BE2C (cell line): ENCODE data around the gene FDXR.
A peak's percentile ranks its signal among the peaks of the same experiment; 100 is the strongest.

ENCODE experiments used
- DNase-seq: peaks from one replicate; pipeline ENCODE4 v3.0.0-alpha.2; 2020
- H3K27me3 ChIP-seq: fragments of 250-450 bp; sonication (Bioruptor Pico); 2 replicates; pipeline ENCODE4 v1.5.1; 2020; ENCODE audit warnings: mild to moderate bottlenecking
- H3K36me3 ChIP-seq: fragments of 250-450 bp; sonication (Bioruptor Pico); 2 replicates; pipeline ENCODE4 v1.5.1; 2020; ENCODE audit warnings: mild to moderate bottlenecking
- H3K4me1 ChIP-seq: fragments of 250-450 bp; sonication (Bioruptor Pico); 2 replicates; pipeline ENCODE4 v1.5.1; 2020
- H3K4me3 ChIP-seq: 2 replicates; pipeline ENCODE4 v1.5.1; 2011; ENCODE audit warnings: low read depth, low read length
- H3K9me3 ChIP-seq: fragments of 250-450 bp; sonication (Bioruptor Pico); 2 replicates; pipeline ENCODE4 v1.5.1; 2020
- CTCF ChIP-seq: IDR thresholded peaks from 2 replicates; pipeline ENCODE4 v1.5.1; 2012; ENCODE audit warnings: mild to moderate bottlenecking, low read depth, low read length

Gene FDXR

DNA sequence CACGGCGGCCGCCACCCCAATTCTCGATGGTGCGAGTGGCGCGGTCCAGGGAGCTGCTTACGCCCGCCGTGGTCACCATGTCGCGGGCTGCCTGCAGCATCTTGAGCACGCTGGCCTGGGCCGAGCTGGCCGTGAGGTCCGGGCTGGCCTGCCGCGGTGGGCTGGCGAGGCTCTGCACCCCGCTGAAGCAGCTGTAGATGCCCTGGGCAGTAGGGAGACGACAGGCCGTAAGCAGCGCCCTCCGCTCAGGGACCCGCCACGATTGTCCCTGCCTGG lies 29.5 kb downstream of the FDXR start:
- no peak for TF ChIP-seq CTCF
- Histone ChIP-seq H3K4me3 (no peak overlapping the region), H3K4me1 (peaks cover 16% of the 10 kb centered on the region), H3K36me3 (no peaks in the 10 kb centered on the region), H3K27me3 (no peaks in the 10 kb centered on the region), H3K9me3 (no peaks in the 10 kb centered on the region)
- DNase-seq: no peak

DNA sequence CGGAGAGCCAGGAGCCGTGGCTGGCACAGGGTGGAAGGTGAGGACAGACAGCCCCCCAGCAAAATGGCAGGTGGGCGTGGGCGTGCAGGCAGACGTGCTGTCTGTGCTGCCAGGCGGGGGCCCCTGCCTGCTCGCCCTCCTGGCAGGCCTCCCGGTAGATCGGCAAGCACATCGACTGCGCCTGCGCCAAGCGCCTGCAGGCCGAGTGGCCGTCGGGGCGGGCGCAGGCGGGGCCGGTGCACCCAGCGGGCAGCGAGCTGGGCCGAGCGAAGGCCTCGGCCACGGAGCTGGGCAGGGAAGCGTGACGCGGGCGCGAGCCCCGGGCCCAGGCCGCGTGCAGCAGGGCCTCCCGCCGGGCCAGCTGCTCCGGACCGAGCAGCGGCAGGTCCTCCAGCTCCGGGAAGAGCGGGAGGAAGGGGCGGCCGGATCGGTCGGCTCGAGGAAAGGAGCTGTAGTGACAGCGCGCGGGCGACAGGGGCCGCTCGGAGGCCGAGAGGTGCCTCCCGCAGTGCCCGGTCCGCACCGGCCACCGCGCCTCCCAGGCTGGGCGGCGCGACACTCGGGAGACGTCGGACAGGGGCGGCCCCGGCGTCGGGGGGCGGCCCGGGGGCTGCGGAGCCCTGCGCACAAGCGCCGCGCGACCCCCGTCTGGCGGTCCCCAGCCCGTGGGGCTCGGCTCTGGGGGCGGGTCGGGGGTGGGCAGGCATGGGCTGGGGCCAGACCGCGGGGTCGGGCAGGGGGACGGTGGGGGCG lies 30.0 kb downstream of the FDXR start:
- no peaks in the 10 kb centered on the region for H3K27me3 ChIP-seq
- no peaks in the 10 kb centered on the region for H3K36me3 ChIP-seq
- peak; percentile 41 for TF ChIP-seq CTCF
- H3K4me3 ChIP-seq: peak overlapping the region; percentile 45
- H3K9me3 ChIP-seq: no peaks in the 10 kb centered on the region
- H3K4me1 ChIP-seq: peaks cover 16% of the 10 kb centered on the region
- DNase-seq: peak; percentile 88

- H3K9me3 ChIP-seq: no peaks in the 10 kb centered on the region
- H3K4me3 ChIP-seq: peak overlapping the region; percentile 45
These were observed 30.6 kb downstream of the FDXR start for GRCh38 chr17:74842146-74842598.

DNA sequence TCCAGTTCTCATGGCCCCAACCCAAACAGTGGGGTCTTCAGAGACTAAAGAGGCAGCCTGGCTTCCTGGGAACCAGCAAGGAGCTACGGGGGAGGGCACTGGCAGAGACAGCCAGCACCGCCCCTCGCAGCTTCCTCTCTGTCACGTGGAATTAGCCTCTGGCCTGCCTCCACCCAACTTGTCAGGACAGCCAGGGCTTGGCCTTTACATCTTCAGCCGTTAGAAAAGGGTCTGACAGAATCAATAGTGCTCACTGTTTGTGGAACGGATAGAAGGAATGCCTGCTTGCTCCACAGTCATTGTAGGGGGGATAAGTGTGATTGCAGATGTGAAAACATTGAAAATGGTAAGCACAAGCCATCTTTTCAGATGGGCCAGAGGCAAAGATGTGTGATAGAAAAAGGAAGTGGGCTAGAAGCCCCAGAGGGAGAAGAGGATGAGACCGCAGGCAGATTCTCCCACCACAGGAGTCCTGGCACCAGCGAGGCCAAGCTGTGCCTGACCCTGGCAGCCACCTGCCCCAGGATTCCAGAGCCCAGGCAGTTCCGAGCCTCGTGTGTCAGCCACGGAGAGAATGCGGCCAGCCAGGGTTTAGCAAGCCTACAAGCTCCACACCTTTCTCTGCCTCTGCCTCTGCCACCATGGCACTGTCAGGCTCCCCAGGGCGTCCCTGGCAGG lies 31.7 kb downstream of the FDXR start:
- peak; percentile 51 for DNase-seq
- TF ChIP-seq CTCF: no peak
- Histone ChIP-seq H3K27me3 (no peaks in the 10 kb centered on the region), H3K4me1 (peaks cover 16% of the 10 kb centered on the region), H3K9me3 (no peaks in the 10 kb centered on the region), H3K4me3 (no peak overlapping the region), H3K36me3 (peaks cover 3% of the 10 kb centered on the region; the same call in 1 of the 2 replicates)

More at GRCh38 chr17:74842146-74842598, 30.6 kb downstream of the FDXR start:
- Histone ChIP-seq H3K4me1 (peaks cover 16% of the 10 kb centered on the region), H3K27me3 (no peaks in the 10 kb centered on the region), H3K36me3 (no peaks in the 10 kb centered on the region)
- TF ChIP-seq CTCF: no peak
- no peak for DNase-seq

- Histone ChIP-seq H3K36me3 (peaks cover 4% of the 10 kb centered on the region; the same call in 1 of the 2 replicates), H3K27me3 (no peaks in the 10 kb centered on the region), H3K4me1 (peaks cover 16% of the 10 kb centered on the region), H3K9me3 (no peaks in the 10 kb centered on the region), H3K4me3 (no peak overlapping the region)
- TF ChIP-seq CTCF: no peak
- DNase-seq: no peak
These were observed 32.6 kb downstream of the FDXR start for GRCh38 chr17:74839990-74840852.
